Left renal cortex interstitium (tissue), 4 donors: Measurements from ENCODE around the gene SLC4A1AP. TPM values are rescaled to one million over a fixed set of nuclear protein-coding genes. Genes with fewer than 3 reads are reported as not detected.

Experiments
- DNase-seq, 4 donors: peaks; one replicate each; pipeline ENCODE4 v3.0.0-alpha.2; 2013; ENCODE audit warnings: low read depth in 4 of 4, low spot score in 2 of 4, missing footprints in 1 of 4
- polyA plus RNA-seq, 4 donors: library from polyadenylated mRNA; unstranded; fragments of 120-200 nt; gene quantifications; one replicate each; pipeline ENCODE4 v1.2.1, GENCODE V29; 2013; ENCODE audit not compliant: insufficient read length in 4 of 4

SLC4A1AP gene
- polyA plus RNA-seq, 4 donors = 30.3 to 41.6 (median 34.9) TPM

DNA sequence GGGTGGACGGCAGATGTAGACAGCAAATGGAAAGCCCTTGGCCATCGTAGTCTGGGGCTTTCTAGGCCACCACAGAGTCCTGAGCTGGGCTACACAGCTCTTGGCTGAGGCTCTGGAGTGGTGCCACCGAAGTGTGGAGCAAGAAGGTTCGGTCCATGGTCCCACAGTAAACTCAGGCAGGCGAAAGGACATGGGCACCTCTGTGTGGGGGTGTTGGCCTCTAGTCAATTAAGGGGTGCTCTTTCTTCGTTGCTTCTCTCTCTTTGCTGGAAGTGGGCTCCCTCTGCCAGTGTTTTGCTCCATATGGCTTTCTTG, 73.2 kb downstream of the SLC4A1AP start:
- no peak for DNase-seq

DNA sequence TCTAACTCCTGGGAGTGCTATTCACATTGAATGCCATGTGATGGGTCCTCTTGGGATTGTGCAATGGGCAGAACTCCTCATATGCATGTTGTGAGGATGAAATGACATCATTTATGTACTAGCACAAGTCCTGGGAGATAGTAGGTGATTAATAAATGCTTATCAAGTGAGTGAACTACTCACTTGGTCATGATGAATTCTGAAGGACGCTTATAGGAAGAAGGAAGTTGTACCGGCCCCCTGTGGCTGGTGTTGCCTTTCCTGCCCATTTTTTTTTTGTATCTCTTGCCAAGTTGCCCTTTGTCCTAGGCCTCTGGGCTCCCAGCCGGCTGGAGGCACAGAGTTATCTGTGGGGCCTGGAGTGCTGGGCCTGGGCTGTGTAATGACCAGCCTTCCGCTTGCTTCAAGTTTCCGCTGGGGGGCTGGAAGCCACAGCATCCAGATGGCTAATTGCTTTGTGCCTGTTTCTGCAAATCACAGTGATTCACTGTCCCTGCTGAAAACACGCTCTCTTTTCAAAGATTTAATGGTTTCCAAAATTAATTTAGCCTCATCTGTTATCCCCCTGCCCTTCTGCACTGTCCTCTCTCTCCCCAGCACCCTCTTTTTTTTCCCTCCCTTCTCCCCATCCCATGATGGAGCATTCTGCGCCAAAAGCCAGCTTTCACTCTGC, 74.1 kb downstream of the SLC4A1AP start:
- DNase-seq = no peak

DNA sequence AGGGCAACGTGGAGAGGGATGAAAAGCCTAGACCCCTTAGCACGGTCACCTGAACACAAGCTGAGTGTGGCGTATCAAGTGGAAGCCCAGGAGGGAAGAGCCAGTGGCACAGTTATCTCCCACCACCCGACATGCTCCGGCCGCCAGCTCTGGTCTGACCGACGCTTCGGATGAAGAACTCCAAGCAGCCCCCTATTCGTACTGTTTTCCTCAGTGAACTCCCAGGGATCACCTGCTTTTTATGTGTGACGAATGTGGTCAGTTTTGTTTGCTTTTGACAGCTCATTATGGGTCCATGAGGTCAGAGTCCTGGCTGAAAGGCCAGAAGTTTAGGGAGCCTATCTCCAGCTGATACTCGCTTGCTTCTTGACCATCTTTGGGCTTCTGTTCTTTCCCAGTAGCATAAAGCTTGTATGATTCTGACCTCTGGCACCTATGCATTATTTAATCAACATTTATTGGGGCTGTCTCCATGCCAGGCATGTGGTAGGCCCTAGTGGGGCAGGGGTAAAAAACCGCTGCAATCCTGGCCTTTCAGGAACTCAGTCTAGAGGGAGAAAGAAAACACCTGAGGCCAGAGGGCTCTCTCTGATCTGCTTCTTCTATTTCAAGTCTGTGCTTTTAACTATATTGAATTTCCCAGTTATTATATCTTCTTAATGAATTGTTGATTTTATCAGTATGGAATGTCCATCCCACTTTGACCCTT, 74.8 kb downstream of the SLC4A1AP start:
- no peak for DNase-seq

DNA sequence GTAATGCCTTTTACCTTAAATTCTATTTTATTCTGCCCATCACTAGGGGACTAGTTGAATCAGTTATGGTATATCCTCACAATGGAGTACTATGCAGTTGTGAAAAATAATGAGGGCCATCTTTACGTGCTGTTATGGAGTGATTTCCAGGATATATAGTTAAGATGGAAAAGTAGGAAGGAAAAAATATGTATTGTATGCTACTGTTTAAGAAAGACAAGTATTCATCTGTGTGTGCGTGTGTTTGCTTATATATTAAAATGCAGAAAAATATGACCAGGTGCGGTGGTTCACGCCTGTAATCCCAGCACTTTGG, 75.3 kb downstream of the SLC4A1AP start:
- no peak for DNase-seq

DNA sequence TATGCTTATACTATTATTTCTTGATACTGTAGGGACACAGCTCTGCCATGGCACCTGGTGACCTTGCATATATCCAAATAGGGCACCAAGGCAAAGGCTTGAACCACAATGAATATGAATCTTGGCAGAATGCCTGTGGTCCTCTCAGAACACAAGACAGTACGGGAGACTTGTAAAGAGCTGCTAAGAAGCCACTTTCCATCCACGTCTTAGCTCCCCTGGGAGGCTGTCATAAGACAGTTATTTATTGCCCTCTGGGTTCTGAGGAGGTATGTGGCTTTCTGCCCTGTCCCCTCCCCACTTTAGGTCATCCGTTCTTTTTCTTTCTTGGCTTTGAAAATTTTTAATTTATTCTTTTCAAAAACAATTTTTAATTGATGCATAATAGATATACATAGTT, 78.0 kb downstream of the SLC4A1AP start:
- DNase-seq = no peak

DNA sequence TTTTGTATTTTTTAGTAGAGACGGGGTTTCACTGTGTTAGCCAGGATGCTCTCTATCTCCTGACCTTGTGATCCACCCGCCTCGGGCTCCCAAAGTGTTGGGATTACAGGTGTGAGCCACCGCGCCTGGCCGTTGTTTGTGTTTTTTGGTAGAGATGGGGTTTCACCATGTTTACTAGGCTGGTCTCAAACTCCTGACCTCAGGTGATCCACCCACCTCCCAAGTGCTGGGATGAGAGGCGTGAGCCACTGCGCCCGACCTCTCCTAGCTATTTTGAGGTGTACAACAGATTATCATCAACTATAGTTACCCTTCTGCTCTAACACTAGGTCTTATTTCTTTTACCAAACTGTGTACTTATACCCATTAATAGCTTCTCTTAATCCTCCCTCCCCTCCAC, 78.9 kb downstream of the SLC4A1AP start:
- DNase-seq = no peak

Other genes starting within 250 kb of the SLC4A1AP start
- gene NRBP1, start 235.3 kb upstream of the SLC4A1AP start, polyA plus RNA-seq = 100 to 1,000 TPM; 125 to 146 (median 132) TPM
- 10 to 100 TPM in 1 of 4 donors, 1 to 10 TPM in 3; 7.4 to 11.5 (median 8.2) TPM for gene KRTCAP3, start 221.5 kb upstream of the SLC4A1AP start, polyA plus RNA-seq
- 10 to 100 TPM; 33.3 to 78.8 (median 49.9) TPM for gene IFT172, start 174.1 kb upstream of the SLC4A1AP start, polyA plus RNA-seq
- 10 to 100 TPM in 1 of 4 donors, 1 to 10 TPM in 3; 7.1 to 10.9 (median 8.8) TPM for gene FNDC4, start 168.7 kb upstream of the SLC4A1AP start, polyA plus RNA-seq
- gene GCKR, start 167.1 kb upstream of the SLC4A1AP start, polyA plus RNA-seq = under 1 TPM in 2 of 4 donors, not detected in 2; 0.16 to 0.28 TPM
- 10 to 100 TPM; 66.1 to 84.9 (median 75.4) TPM for gene ZNF512, start 80.8 kb upstream of the SLC4A1AP start, polyA plus RNA-seq
- gene CCDC121, start 34.9 kb upstream of the SLC4A1AP start, polyA plus RNA-seq = 10 to 100 TPM; 11.0 to 14.7 (median 11.5) TPM
- 10 to 100 TPM; 52.3 to 66.8 (median 58.8) TPM for gene GPN1, start 34.8 kb upstream of the SLC4A1AP start, polyA plus RNA-seq
- 10 to 100 TPM; 49.5 to 72.8 (median 59.2) TPM for gene SUPT7L, start 275 bp upstream of the SLC4A1AP start, polyA plus RNA-seq
- 100 to 1,000 TPM; 141 to 180 (median 157) TPM for gene MRPL33, start 107.8 kb downstream of the SLC4A1AP start, polyA plus RNA-seq
- gene RBKS, start 226.5 kb downstream of the SLC4A1AP start, polyA plus RNA-seq = 1 to 10 TPM; 7.7 to 9.5 (median 7.9) TPM
- gene BABAM2, start 226.8 kb downstream of the SLC4A1AP start, polyA plus RNA-seq = 10 to 100 TPM; 43.6 to 58.2 (median 51.3) TPM